Motor neuron (in vitro differentiated cells): ENCODE data around the gene ARFGAP1. TPM values are rescaled to one million over a fixed set of nuclear protein-coding genes. Genes with fewer than 3 reads are reported as not detected.

Source experiments
- ATAC-seq, 8 experiments: fragments of 200-7000 bp; cut with Tn5 transposase; replicated peaks in 6 of 8; 2 replicates each; pipeline ENCODE4 v1.8.0; 2021; ENCODE audit warnings: mild to moderate bottlenecking in 8 of 8, moderate library complexity in 8 of 8
- H3K27ac ChIP-seq, 2 donors: fragments of 250-450 bp; sonication (Bioruptor Pico); 2 replicates each; pipeline ENCODE4 v1.9.0; 2021; ENCODE audit warnings: antibody characterized with exemption in 2 of 2, mild to moderate bottlenecking in 2 of 2, moderate library complexity in 1 of 2
- H3K4me1 ChIP-seq, 2 donors: fragments of 250-450 bp; sonication (Bioruptor Pico); replicated peaks in 1 of 2; 2 replicates each; pipeline ENCODE4 v1.6.1; 2021; ENCODE audit warnings: antibody characterized with exemption in 2 of 2, mild to moderate bottlenecking in 2 of 2, moderate library complexity in 1 of 2
- H3K4me3 ChIP-seq, 5 donors: fragments of 250-450 bp; sonication (Bioruptor Pico); 2 replicates each; pipeline ENCODE4 v1.9.0; 2021; ENCODE audit warnings: antibody characterized with exemption in 5 of 5, mild to moderate bottlenecking in 5 of 5, moderate library complexity in 4 of 5
- WGBS, 10 experiments: fragments of 450-650 bp; shearing (Covaris generic); methylation state at CpG; one replicate each; pipeline ENCODE4 v1.0.0; 2022; 5-methylcytosine and 5-hydroxymethylcytosine counted together
- in situ Hi-C, 9 experiments: fragments of 400-800 bp; cut with MboI; loops; one replicate each; pipeline ENCODE4 v1.15.0; 2021; ENCODE audit warnings: low sequenced_read_pairs in 9 of 9, low pct_unique_long_range_greater_than_20kb in 2 of 9; ENCODE audit not compliant: unreplicated experiment in 9 of 9
- total RNA-seq, 8 experiments: library from RNA; unstranded; fragments of 300-600 nt; gene quantifications; 2 replicates each; pipeline versions ENCODE4 v1.2.3 to v1.2.4, GENCODE V29; 2022

The ARFGAP1 gene
- total RNA-seq, 8 experiments from 2014 or later = 37.1 to 103 (median 66.8) TPM

- no peak for ATAC-seq
- H3K4me1 ChIP-seq = no peaks in the 10 kb centered on the region
- H3K4me3 ChIP-seq = no peak overlapping the region
- in situ Hi-C loops = loop anchor here in 1 of 9 experiments (25.0 kb wide), 1 partner anchor 107 kb away; no protein-coding TSS in a partner anchor
- WGBS, 10 experiments = 85 to 97% (median 93%) methylated on average over 3 to 14 of the region's 15 CpGs; no CpG with 5 or more reads in 4 of the 10 experiments
- H3K27ac ChIP-seq = no peak overlapping the region
Measured at GRCh38 chr20:63279931-63280330, 7.3 kb downstream of the ARFGAP1 start.

- no peak for ATAC-seq
- in situ Hi-C loops = loop anchor here in 1 of 9 experiments (25.0 kb wide), 1 partner anchor 107 kb away; no protein-coding TSS in a partner anchor
- Histone ChIP-seq H3K27ac (no peak overlapping the region), H3K4me3 (no peak overlapping the region), H3K4me1 (no peaks in the 10 kb centered on the region)
- 93 to 100% (median 100%) methylated on average over 1 to 6 of the region's 6 CpGs; no CpG with 5 or more reads in 7 of the 10 experiments for WGBS, 10 experiments
Measured at GRCh38 chr20:63280371-63280770, 7.8 kb downstream of the ARFGAP1 start.

- in situ Hi-C loops = loop anchor here in 1 of 9 experiments (25.0 kb wide), 1 partner anchor 106 kb away; no protein-coding TSS in a partner anchor
- WGBS, 10 experiments = 76 to 100% (median 78%) methylated on average over 1 to 8 of the region's 19 CpGs; no CpG with 5 or more reads in 6 of the 10 experiments
- peak in 4 of 8 experiments; percentile 13 to 34 (median 20) for ATAC-seq
- no peak overlapping the region for H3K4me3 ChIP-seq
- H3K4me1 ChIP-seq = no peaks in the 10 kb centered on the region
- no peak overlapping the region for H3K27ac ChIP-seq
Measured at GRCh38 chr20:63280929-63281545, 8.4 kb downstream of the ARFGAP1 start.

DNA sequence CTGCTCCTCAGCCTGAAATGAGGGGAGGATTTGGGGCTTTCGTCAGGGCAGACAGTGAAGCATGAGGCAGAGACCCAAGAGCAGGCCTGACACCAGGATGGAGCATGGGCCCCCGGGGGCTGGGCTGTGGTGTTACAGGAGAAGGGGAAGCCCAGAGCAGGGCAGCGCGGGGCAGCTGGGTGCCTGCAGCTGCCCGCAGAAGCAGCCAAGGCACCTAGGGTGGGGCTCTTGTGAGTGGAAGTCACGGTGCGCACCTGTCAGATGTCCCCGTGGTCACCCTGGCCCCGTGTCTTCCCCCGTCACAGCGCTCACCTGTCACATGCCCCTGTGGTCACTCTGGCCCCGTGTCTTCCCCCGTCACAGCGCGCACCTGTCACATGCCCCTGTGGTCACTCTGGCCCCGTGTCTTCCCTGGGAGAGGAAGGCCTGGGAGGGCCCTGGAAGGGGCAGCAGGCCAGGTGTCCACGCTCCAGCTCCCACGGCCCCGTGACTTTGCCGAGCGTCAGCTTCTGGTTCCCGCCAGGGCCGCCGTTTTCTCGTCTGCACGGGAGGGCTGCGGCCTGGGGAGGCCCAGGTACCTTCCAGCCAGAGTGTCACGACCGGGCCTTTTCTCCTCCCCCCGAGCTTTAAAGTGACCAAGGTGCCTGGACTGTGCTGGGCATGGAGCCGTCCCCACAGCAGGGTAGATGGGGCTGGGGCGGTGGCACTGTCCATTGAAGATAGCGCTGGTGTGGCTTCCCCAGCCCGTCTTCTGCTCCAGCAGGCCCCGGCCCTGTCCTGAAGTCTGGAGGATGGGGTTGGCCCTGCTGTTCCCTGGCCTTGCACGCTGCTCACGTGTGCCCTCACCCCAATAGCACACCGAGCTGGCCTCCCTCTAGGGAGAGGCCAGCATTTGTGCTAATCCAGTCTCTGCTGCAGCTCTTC lies 9.4 kb downstream of the ARFGAP1 start:
- Histone ChIP-seq H3K4me3 (no peak overlapping the region), H3K4me1 (no peaks in the 10 kb centered on the region), H3K27ac (no peak overlapping the region)
- WGBS, 10 experiments = 80 to 100% (median 92%) methylated on average over 1 to 6 of the region's 38 CpGs; no CpG with 5 or more reads in 4 of the 10 experiments
- in situ Hi-C loops = loop anchor here in 1 of 9 experiments (25.0 kb wide), 1 partner anchor 105 kb away; no protein-coding TSS in a partner anchor
- ATAC-seq = peak in 3 of 8 experiments; percentile 3 to 14 (median 4)

- no peak for ATAC-seq
- in situ Hi-C loops = loop anchor here in 1 of 9 experiments (25.0 kb wide), 1 partner anchor 104 kb away; no protein-coding TSS in a partner anchor
- 80 to 100% (median 98%) methylated on average over 1 to 8 of the region's 17 CpGs; no CpG with 5 or more reads in 7 of the 10 experiments for WGBS, 10 experiments
- Histone ChIP-seq H3K4me3 (no peak overlapping the region), H3K27ac (no peak overlapping the region), H3K4me1 (no peaks in the 10 kb centered on the region)
Measured at GRCh38 chr20:63282946-63283345, 10.3 kb downstream of the ARFGAP1 start.

GRCh38 chr20:63283397-63284082 lies 10.9 kb downstream of the ARFGAP1 start:
- no peak for ATAC-seq
- 80 to 100% (median 89%) methylated on average over 1 to 18 of the region's 33 CpGs; no CpG with 5 or more reads in 4 of the 10 experiments for WGBS, 10 experiments
- Histone ChIP-seq H3K27ac (no peak overlapping the region), H3K4me3 (no peak overlapping the region), H3K4me1 (no peaks in the 10 kb centered on the region)
- in situ Hi-C loops = loop anchor here in 1 of 9 experiments (25.0 kb wide), 1 partner anchor 104 kb away; no protein-coding TSS in a partner anchor

DNA sequence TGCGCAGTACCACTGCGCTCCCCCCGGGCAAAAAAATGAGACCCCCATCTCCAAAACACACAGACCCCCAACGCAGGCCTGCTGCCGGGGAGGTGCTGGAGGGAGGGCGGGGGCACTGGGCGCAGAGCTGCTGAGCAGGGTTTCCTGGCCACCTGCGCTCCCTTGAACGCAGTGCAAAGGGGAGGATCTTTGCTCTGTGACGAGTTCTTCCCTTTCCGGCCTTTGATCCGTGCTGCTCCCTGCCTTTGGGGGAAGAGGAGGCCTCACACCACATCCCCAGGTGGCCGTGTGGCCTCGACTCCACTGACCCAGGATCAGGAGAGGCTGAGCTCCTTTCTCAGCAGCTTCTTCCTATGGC lies 11.4 kb downstream of the ARFGAP1 start:
- 20% methylated on average over 1 of the region's 14 CpGs; no CpG with 5 or more reads in 9 of the 10 experiments for WGBS, 10 experiments
- no peak overlapping the region for H3K4me3 ChIP-seq
- no peaks in the 10 kb centered on the region for H3K4me1 ChIP-seq
- no peak overlapping the region for H3K27ac ChIP-seq
- peak in 1 of 8 experiments; percentile 0 for ATAC-seq
- in situ Hi-C loops = loop anchor here in 1 of 9 experiments (25.0 kb wide), 1 partner anchor 103 kb away; no protein-coding TSS in a partner anchor

DNA sequence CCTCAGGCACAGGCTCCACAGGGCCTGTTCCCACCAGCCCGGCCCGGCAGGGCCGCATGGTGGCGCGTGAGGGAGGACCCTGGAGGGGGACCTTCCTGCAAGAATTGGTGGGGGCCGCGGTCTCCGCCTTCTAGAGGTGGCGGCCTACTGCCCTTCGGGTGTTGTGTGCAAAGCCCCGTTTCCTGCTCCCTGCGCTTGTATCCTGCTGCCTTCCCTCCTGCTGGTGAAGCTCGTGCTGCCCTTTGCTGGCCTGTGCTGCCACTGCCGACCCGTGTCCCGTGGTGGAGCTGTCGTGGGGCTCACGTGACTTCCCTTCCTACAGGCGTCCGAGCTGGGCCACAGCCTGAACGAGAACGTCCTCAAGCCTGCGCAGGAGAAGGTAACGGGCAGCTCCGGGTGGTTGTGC lies 11.9 kb downstream of the ARFGAP1 start:
- in situ Hi-C loops = loop anchor here in 1 of 9 experiments (25.0 kb wide), 1 partner anchor 103 kb away; no protein-coding TSS in a partner anchor
- peak overlapping the region in 1 of 2 donors; percentile 44 for H3K27ac ChIP-seq
- no peak overlapping the region for H3K4me3 ChIP-seq
- WGBS, 10 experiments = 77 to 100% (median 93%) methylated on average over 1 to 8 of the region's 25 CpGs; no CpG with 5 or more reads in 6 of the 10 experiments
- ATAC-seq = peak in 2 of 8 experiments; percentile 37 to 44
- H3K4me1 ChIP-seq = no peaks in the 10 kb centered on the region

GRCh38 chr20:63284981-63285524 lies 12.4 kb downstream of the ARFGAP1 start:
- Histone ChIP-seq H3K4me3 (no peak overlapping the region), H3K27ac (no peak overlapping the region), H3K4me1 (no peaks in the 10 kb centered on the region)
- 80% methylated on average over 1 of the region's 13 CpGs; no CpG with 5 or more reads in 8 of the 10 experiments for WGBS, 10 experiments
- in situ Hi-C loops = loop anchor here in 1 of 9 experiments (25.0 kb wide), 1 partner anchor 102 kb away; no protein-coding TSS in a partner anchor
- ATAC-seq = no peak

GRCh38 chr20:63285636-63286615 lies 13.3 kb downstream of the ARFGAP1 start:
- no peak for ATAC-seq
- Histone ChIP-seq H3K4me3 (no peak overlapping the region), H3K4me1 (peaks cover 0 to 3% of the 10 kb centered on the region in 2 donors), H3K27ac (no peak overlapping the region)
- in situ Hi-C loops = loop anchor here in 1 of 9 experiments (25.0 kb wide), 1 partner anchor 101 kb away; no protein-coding TSS in a partner anchor
- 80 to 100% (median 99%) methylated on average over 1 to 12 of the region's 44 CpGs; no CpG with 5 or more reads in 3 of the 10 experiments for WGBS, 10 experiments
